Fibroblast of lung (primary cell): Measurements from ENCODE around the gene DYNLT1.
"Not testable (repeated sequence)": the region's sequence is repeated elsewhere in the genome, so short reads cannot be mapped to it uniquely, and the experiment has no call there.

Experiments
- EZH2 ChIP-seq: IDR thresholded peaks from 2 replicates; pipeline ENCODE4 v1.5.1; 2012; ENCODE audit warnings: low read length, control low read depth, mild to moderate bottlenecking; ENCODE audit errors: missing control alignments
- TF ChIP-seq, protein P1 (sequence below), 2 donors: IDR thresholded peaks in 1 of 2; conservative IDR thresholded peaks in 1 of 2; 1 replicate in 1 of 2; 2 replicates in 1 of 2; pipeline ENCODE4 v1.5.1; 2011 to 2012; ENCODE audit warnings: low read length in 2 of 2, control low read depth in 1 of 2, inconsistent platforms in 1 of 2, low read depth in 1 of 2, mild to moderate bottlenecking in 1 of 2

DNA sequence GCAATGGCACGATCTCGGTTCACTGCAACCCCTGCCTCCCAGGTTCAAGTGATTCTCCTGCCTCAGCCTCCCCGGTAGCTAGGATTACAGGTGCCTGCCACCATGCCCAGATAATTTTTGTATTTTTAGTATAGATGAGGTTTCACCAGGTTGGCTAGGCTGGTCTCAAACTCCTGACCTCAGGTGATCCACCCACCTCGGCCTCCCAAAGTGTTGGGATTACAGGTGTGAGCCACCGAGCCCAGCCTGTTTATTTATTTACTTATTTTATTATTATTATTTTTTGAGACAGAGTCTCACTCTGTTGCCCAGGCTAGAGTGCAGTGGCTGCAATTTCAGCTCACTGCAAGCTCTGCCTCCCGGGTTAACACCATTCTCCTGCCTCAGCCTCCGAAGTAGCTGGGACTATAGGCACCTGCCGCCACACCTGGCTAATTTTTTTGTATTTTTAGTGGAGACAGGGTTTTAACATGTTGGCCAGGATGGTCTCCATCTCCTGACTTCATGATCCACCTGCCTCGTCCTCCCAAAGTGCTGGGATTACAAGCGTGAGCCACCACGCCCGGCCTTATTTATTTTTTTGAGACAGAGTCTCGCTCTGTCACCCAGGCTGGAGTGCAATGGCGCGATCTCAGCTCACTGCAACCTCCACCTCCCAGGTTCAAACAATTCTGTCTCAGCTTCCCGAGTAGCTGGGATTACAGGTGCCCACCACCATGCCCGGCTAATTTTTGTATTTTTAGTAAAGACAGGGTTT is 7.6 kb upstream of the DYNLT1 start:
- TF ChIP-seq, protein P1, sequence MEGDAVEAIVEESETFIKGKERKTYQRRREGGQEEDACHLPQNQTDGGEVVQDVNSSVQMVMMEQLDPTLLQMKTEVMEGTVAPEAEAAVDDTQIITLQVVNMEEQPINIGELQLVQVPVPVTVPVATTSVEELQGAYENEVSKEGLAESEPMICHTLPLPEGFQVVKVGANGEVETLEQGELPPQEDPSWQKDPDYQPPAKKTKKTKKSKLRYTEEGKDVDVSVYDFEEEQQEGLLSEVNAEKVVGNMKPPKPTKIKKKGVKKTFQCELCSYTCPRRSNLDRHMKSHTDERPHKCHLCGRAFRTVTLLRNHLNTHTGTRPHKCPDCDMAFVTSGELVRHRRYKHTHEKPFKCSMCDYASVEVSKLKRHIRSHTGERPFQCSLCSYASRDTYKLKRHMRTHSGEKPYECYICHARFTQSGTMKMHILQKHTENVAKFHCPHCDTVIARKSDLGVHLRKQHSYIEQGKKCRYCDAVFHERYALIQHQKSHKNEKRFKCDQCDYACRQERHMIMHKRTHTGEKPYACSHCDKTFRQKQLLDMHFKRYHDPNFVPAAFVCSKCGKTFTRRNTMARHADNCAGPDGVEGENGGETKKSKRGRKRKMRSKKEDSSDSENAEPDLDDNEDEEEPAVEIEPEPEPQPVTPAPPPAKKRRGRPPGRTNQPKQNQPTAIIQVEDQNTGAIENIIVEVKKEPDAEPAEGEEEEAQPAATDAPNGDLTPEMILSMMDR (conservative IDR thresholded peaks at IDR 0.05 in 1 of 2, IDR thresholded peaks at IDR 0.05 in 1 of 2; ENCODE audit: low read depth in 1 of 2, low read length in 2 of 2) = not testable (repeated sequence)
- not testable (repeated sequence) for TF ChIP-seq EZH2
